ENCODE results near the gene UGT3A2. TPM values are rescaled to one million over a fixed set of nuclear protein-coding genes. Genes with fewer than 3 reads are reported as not detected.

UGT3A2 gene
- total and polyA plus RNA-seq, 2 experiments from 2014 or later = 17.2 to 27.0 TPM

Small RNA genes within 50 kb of the gene (small RNA-seq; reads per million reads assigned to genes)
- not detected for gene AC016612.1 (ENCODE audit: low replicate concordance)

Other genes with a start within 250 kb of the UGT3A2 start
- not detected in 2 replicates for gene IL7R, start 210.0 kb downstream of the UGT3A2 start, total RNA-seq (2014; rRNA removed; shearing (Covaris generic))
- gene IL7R, start 210.0 kb downstream of the UGT3A2 start, polyA plus RNA-seq (2016; fragmentation: Nextera tagmentation; extraction: Ambion mirVana) = not detected in 2 replicates
- gene CAPSL, start 128.3 kb downstream of the UGT3A2 start, total RNA-seq (2014; rRNA removed; shearing (Covaris generic)) = not detected in 2 replicates
- gene CAPSL, start 128.3 kb downstream of the UGT3A2 start, polyA plus RNA-seq (2016; fragmentation: Nextera tagmentation; extraction: Ambion mirVana) = 0.37 and 0.73 TPM in 2 replicates
- 1.8 and 3.1 TPM in 2 replicates for gene UGT3A1, start 75.5 kb downstream of the UGT3A2 start, total RNA-seq (2014; rRNA removed; shearing (Covaris generic))
- 1.4 and 1.6 TPM in 2 replicates for gene UGT3A1, start 75.5 kb downstream of the UGT3A2 start, polyA plus RNA-seq (2016; fragmentation: Nextera tagmentation; extraction: Ambion mirVana)
- 6.2 and 6.4 TPM in 2 replicates for gene LMBRD2, start 85.0 kb upstream of the UGT3A2 start, total RNA-seq (2014; rRNA removed; shearing (Covaris generic))
- 3.2 and 4.4 TPM in 2 replicates for gene LMBRD2, start 85.0 kb upstream of the UGT3A2 start, polyA plus RNA-seq (2016; fragmentation: Nextera tagmentation; extraction: Ambion mirVana)
- 75.6 and 97.9 TPM in 2 replicates for gene SKP2, start 85.2 kb upstream of the UGT3A2 start, total RNA-seq (2014; rRNA removed; shearing (Covaris generic))
- gene SKP2, start 85.2 kb upstream of the UGT3A2 start, polyA plus RNA-seq (2016; fragmentation: Nextera tagmentation; extraction: Ambion mirVana) = 63.5 and 66.6 TPM in 2 replicates
- gene NADK2, start 175.0 kb upstream of the UGT3A2 start, total RNA-seq (2014; rRNA removed; shearing (Covaris generic)) = 11.8 and 16.0 TPM in 2 replicates
- gene NADK2, start 175.0 kb upstream of the UGT3A2 start, polyA plus RNA-seq (2016; fragmentation: Nextera tagmentation; extraction: Ambion mirVana) = 4.5 and 4.6 TPM in 2 replicates
- not detected in 2 replicates for gene RANBP3L, start 235.0 kb upstream of the UGT3A2 start, total RNA-seq (2014; rRNA removed; shearing (Covaris generic))
- 0.10 TPM in 1 of 2 replicates, not detected in the other for gene RANBP3L, start 235.0 kb upstream of the UGT3A2 start, polyA plus RNA-seq (2016; fragmentation: Nextera tagmentation; extraction: Ambion mirVana)